GM10266 (cell line): ENCODE measurements around the gene FSTL5.

ENCODE experiments used
- DNase-seq: peaks from one replicate; pipeline ENCODE4 v3.0.0; 2012; ENCODE audit errors: extremely low spot score
- TF ChIP-seq, protein P1 (sequence below): IDR thresholded peaks from 2 replicates; pipeline ENCODE4 v1.5.1; 2012; ENCODE audit warnings: mild to moderate bottlenecking, low read depth; ENCODE audit not compliant: control insufficient read depth, insufficient read depth; ENCODE audit errors: missing control alignments

Gene FSTL5

DNA sequence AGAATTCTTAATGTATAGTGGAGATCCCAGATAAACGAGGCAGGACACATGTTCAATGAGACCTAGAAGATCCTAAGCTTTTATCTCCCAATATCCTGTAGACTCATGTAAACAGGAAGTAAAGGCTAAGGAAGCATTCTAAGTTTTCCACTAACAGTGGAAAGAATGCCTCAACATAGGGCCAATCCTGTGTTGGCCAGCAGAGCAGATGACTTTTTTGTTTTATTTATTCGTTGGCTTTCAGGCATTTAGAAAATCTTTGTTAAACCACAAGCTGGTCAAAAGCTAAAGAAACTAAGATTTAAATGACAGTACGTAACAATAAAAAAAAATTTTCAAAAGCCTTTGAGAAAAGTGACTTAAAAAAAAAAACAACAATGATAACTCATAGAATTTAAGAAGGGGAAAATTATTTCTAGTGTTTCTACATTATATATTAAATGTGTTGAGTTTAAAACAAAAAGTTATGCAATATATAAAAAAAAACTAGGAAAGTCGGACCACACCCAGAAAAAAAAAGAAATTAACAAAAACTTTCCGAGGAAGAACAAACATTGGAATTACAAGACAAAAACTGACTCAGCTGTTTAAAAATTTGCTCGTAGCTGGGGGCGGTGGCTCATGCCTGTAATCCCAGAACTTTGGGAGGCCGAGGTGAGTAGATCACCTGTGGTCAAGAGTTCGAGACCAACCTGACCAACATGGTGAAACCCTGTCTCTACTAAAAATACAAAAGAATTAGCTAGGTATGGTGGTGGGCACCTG, 759.3 kb downstream of the FSTL5 start:
- TF ChIP-seq, protein P1, sequence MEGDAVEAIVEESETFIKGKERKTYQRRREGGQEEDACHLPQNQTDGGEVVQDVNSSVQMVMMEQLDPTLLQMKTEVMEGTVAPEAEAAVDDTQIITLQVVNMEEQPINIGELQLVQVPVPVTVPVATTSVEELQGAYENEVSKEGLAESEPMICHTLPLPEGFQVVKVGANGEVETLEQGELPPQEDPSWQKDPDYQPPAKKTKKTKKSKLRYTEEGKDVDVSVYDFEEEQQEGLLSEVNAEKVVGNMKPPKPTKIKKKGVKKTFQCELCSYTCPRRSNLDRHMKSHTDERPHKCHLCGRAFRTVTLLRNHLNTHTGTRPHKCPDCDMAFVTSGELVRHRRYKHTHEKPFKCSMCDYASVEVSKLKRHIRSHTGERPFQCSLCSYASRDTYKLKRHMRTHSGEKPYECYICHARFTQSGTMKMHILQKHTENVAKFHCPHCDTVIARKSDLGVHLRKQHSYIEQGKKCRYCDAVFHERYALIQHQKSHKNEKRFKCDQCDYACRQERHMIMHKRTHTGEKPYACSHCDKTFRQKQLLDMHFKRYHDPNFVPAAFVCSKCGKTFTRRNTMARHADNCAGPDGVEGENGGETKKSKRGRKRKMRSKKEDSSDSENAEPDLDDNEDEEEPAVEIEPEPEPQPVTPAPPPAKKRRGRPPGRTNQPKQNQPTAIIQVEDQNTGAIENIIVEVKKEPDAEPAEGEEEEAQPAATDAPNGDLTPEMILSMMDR: no peak
- no peak for DNase-seq

DNA sequence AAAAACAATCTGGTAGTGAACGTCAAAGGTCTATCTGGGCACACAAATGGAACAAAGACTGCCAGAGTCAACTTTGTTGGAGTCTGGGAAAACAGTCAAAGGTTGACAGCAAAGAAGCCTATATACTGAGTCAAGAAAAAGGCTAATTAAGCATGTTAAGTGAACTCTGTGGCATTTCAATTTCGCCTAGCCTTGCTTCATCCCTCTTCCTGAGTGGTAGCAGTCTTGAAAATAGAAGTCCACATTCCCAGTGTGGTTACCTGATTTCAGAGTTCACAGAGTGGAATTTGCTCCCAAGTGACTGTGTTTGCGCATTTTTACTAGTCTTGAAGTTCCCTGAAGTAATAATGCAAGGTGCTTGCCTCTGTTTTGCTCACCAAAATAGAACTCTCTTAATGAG, 760.0 kb downstream of the FSTL5 start:
- DNase-seq: no peak
- TF ChIP-seq, protein P1: no peak

DNA sequence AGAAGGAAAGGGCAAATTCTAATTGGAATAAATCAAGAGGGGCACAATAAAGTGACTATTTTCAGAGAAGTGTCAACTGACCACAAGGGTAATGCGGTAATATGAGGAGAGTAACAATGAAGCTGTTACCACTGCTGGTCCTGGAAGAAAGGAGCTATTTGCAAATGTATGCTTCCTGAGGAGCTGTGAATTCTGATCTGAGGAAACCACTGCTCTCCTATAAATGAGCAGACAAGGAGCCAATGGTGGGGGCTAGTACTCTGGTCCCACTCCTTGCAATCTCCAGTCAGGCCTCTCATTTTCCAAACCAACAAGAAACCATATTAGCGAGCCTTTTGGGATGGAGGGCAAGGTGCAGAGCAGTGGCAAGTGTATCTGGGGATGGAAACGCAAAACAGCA, 770.2 kb downstream of the FSTL5 start:
- DNase-seq: no peak
- TF ChIP-seq, protein P1: no peak

DNA sequence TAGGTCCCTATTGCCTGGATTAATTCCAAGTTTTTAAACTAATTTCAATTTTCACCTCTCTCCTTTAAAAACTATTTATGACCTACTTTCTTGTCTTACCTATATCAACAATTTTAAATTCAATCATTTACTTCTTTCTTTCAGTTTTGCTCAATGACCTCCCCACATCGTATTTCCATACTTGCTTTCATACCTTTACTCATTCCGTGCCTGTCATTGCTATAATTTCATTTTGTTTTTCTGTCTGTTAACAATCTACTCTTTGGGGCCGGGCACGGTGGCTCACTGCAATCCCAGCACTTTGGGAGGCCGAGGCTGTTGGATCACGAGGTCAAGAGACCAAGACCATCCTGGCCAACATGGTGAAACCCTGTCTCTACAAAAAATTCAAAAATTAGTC, 781.1 kb downstream of the FSTL5 start:
- TF ChIP-seq, protein P1: no peak
- no peak for DNase-seq

DNA sequence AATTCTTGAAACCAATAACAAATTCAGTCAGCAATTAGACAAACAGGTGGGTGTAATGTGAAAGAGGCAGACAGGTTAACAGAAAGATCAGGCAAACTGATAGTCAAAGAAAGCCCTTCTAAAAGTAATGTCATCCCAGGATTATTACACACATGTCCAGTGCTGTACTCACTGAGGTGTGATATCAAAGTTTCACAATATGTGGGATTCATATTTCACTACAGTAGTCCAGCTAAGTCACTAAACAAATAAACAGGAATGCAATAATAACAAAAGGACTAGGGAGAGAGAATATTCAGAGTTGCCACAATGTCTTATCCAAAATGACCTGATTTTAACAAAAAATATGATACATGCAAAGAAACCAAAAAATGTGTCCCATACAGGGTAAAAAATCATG, 787.5 kb downstream of the FSTL5 start:
- no peak for DNase-seq
- TF ChIP-seq, protein P1: no peak

DNA sequence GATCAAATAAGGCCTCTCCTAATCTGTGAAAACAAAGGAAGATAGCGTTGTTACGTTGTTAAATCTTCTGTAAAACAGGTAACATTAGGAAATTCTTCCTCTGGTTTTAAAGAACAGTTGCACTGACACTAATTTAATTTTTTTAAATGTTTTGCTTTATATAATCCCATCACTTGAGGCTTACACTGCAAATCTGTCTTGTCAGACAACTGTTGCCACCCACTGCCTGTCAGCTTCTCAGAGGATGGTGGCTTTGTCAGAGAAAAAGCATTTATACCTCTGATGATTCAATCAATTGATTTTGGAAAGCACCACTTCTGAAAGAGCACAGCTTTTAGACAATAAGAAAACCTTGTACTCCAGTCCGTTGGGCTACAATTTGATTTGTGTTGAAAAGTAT, 799.1 kb downstream of the FSTL5 start:
- TF ChIP-seq, protein P1: no peak

DNA sequence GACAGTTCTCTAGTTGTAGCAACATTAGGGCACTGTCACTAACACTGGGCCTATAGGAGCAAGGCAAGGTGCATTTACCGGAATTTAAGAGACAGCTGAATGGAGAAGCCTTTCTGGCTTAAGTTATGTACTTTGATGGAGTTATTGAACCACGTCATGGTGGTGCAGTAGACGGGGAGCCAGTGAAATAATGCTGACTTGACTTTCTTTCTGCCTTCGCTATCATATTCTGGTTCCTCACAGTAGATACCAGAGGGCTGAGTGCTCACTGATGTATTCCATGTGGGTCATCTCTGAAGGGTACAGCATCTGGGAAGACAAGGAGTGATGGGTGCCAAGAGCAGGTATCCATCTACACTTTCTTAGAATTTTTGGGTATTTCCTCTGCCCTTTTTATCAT, 802.8 kb downstream of the FSTL5 start:
- DNase-seq: no peak
- TF ChIP-seq, protein P1: no peak

More for the DNA sequence above, 799.1 kb downstream of the FSTL5 start:
- no peak for DNase-seq
